Vagina (tissue), 2 donors: ENCODE measurements around the gene TPSD1.

ENCODE experiments used
- CTCF ChIP-seq, 3 experiments: fragments of 450-650 bp in 2 of 3; fragments of 200-600 bp in 1 of 3; sonication (generic) in 1 of 3; IDR thresholded peaks; one replicate each; pipeline ENCODE4 v1.5.1; 2017 to 2019; ENCODE audit warnings: antibody characterized with exemption in 3 of 3, mild to moderate bottlenecking in 2 of 3, moderate library complexity in 2 of 3
- POLR2A ChIP-seq, 2 donors: fragments of 450-650 bp; IDR thresholded peaks; one replicate each; pipeline ENCODE4 v1.6.1; 2017; ENCODE audit warnings: antibody characterized with exemption in 2 of 2, mild to moderate bottlenecking in 2 of 2, moderate library complexity in 2 of 2

GRCh38 chr16:1279081-1279944, 23.4 kb downstream of the TPSD1 start:
- TF ChIP-seq CTCF (IDR thresholded peaks at IDR 0.05) (no peak), POLR2A (IDR thresholded peaks at IDR 0.05) (no peak)
